GM19240 (cell line): Measurements from ENCODE around the gene STKLD1.
A peak's percentile ranks its signal among the peaks of the same experiment; 100 is the strongest.

Experiments
- DNase-seq: peaks from one replicate; pipeline ENCODE4 v3.0.0; 2011; ENCODE audit warnings: low spot score; ENCODE audit not compliant: insufficient read length

Gene STKLD1

DNA sequence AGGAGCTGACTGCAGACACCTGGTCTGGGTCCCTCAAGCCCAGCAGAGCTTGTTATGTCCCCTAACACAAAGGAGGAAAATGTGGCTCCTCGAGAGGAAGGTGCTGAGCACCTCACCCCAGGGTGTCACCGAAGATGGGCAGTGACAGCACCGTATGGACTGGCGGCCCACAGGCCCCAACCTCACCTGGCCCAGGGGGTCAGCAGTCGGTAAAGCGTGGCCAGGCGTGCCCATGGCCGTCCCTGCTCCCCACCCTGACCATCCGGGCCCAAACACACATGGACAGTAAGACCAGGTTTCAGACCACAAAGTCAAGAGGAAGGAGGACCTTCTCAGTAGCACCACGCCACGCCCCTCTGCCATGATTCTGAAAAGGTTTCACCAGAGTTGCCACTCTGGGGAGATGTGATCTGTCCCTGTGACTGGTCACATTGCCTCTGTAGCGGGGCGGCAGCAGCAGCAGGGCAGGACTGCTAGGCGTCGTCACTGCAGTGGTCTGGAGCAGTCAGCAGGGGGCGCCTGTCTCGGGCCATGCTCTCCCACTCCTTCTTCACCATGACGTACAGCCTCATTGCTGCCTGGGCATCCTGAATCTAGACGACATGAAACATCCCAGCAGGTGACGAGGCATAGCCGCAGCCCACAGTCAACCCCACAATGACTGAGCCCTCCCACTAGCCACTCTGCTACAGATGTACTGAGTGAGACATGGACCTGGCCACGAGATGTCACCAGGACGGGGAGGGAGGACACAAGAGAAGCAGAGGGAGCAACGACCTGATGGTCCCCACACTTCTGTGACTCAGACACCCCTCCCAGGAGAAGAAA lies 30.5 kb downstream of the STKLD1 start:
- DNase-seq: peak; percentile 63

GRCh38 chr9:133408042-133408441 lies 31.9 kb downstream of the STKLD1 start:
- no peak for DNase-seq

DNA sequence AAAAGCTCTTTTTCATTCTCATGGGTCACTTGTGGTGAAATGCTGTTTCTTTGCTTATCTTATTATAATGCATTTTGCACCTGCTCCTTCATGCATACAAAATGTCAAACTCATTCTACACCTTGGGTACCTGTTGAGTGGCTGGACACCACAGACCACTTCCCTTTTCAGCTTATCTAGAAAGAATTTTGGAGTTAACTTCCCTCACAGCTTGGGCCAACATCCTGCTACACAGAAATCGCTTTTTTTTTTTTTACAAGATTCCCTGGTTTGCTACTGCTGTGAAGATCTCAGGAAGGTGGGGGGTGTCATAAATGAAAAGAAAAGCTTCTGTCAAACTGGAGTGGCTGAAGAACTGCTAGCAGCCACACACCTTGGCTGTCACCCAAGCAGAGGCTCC lies 39.0 kb downstream of the STKLD1 start:
- DNase-seq: no peak

DNA sequence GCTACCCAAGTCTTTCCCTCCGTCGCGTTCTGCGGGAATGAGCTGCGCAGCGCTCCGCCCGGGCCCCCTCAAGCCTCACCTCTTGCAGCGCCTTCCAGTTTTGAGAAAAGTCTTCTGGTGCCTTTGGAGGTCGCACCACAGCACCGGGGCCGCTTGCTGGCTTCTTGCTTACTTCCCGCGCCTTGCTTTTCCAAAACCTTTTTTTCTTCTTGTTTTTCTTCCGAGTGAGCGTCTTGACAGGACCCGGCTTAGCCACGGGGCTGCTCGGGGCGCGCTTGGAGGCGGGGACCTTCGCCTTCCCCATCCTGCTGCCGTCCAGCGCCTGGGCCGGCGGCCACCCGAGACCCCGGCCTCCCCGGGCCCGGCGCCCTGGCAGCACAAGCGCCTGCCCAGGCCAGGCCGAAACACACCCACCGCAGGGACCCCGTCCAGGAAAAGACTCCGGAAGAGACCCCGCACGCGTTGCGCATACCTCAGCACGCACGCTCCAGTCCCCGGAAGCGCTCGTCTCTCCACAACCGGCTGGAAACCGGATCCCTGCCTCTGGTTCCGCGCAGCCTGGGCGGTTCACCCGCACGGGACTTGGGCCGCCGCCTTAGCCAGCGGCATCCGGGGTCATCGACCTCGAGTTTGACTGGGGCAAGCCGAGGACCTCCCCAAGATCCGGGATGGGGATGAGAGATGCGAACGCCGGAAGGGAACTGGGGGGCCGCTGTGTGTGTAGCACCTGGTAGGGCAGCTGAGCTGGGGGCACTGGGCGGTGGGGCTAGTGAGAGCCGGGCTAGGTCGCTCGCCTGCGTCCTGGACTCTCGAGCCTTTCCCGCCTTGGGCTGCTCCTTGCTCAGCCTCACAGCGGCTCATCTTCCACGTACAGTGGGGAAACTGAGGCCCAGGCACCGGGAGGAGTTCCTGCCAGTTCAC lies 41.6 kb downstream of the STKLD1 start, which contains the start of gene REXO4:
Gene REXO4, minus strand, starts transcription at position 470 of the 921 bp plus-strand sequence. Its CDS starts 166 bp downstream, at position 304.
- peak; percentile 62 for DNase-seq

DNA sequence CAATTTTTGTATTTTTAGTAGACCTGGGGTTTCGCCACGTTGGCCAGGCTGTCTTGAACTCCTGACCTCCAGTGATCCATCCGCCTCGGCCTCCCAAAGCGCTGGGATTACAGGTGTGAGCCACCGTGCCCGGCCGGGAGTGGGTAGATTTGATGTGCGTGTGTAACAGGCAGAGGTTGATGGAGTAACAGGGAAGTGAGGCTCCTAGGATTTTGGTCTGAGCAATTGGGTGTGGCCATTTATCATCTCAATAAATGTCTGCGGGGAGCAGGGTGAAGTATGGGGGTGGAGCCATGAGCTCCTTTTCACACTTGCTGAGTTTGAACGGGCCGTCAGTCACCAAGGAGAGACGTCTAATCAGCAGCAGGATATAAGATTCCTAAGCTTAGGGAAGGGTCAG lies 42.8 kb downstream of the STKLD1 start:
- no peak for DNase-seq

GRCh38 chr9:133420392-133420827 lies 44.2 kb downstream of the STKLD1 start:
- DNase-seq: peak; percentile 73

- no peak for DNase-seq
Measured at GRCh38 chr9:133421615-133422542, 45.7 kb downstream of the STKLD1 start, which contains the start of gene ADAMTS13. Gene ADAMTS13, plus strand, starts transcription at chr9:133422367. Its CDS starts 77 bp downstream, at chr9:133422444.

GRCh38 chr9:133423216-133423615 lies 47.0 kb downstream of the STKLD1 start:
- no peak for DNase-seq

DNA sequence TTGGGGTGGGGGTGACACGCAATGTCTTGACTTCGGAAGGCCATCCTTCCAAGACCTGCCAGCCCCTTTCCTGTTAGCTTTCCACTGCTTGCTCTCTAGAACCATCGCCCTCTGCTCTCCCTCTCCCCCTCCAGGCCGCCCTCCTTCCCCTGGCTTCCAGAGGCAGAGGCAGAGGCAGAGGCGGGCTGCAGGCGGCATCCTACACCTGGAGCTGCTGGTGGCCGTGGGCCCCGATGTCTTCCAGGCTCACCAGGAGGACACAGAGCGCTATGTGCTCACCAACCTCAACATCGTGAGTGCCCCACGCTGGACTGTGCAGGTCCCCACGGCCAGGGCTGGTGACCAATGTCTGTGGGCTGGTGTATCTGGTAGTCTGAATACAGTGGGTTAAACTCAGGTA lies 48.0 kb downstream of the STKLD1 start:
- DNase-seq: no peak

DNA sequence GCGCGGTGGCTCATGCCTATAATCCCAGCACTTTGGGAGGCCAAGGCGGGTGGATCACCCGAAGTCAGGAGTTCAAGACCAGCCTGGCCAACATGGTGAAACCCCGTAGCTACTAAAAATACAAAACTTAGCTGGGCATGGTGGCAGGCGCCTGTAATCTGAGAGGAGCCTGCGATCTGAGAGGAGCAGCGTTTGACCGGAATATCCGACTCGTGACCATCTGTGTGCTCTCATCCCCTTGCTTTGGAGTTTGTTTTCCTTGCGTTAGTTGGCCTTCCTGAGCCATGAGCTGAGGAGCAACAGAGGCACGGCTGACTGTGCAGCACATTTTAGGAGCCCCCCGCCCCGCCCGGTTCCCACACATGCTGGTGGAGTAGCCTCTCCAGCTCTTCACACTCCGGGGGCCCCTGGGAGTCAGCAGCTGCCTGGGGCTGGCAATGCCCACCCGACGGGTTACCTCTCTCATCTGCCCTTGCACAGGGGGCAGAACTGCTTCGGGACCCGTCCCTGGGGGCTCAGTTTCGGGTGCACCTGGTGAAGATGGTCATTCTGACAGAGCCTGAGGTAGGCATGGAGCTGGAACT lies 49.0 kb downstream of the STKLD1 start:
- DNase-seq: no peak

- no peak for DNase-seq
Measured at GRCh38 chr9:133426011-133426410, 49.8 kb downstream of the STKLD1 start.

DNA sequence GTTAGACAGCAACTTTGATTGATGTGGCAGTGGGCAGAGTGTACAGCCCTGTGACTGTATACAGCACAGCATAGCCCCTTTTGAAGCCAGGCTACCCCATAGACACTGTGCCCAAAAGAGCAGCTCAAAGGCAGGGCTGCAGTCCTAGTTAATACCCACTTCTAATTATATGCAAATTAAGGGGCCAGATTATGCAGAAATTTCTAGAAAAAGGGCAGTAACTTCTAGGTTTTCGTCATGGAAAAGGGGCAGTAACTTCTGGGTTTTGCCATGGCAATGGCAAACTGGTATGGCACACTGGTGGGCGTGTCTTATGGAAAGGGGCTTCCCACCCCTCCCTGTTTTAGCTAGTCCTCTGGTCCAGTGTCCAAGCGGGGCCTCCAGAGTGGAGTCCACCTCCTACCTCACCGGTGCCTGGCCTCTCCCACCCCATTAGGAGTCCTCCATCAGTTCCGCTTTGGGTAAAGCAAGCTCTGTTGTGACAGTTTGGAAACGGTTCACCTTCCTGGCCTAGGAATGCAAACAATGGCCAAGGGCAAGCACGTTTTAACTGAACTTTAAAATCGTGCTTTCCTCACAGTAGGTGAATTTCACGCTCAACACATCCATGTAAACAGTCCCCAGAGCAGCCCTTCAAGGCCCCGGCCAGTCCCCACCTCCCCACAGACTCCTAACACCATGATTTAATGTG lies 51.6 kb downstream of the STKLD1 start:
- no peak for DNase-seq

GRCh38 chr9:133428617-133429101 lies 52.5 kb downstream of the STKLD1 start:
- DNase-seq: no peak

GRCh38 chr9:133429214-133429613 lies 53.0 kb downstream of the STKLD1 start:
- no peak for DNase-seq

DNA sequence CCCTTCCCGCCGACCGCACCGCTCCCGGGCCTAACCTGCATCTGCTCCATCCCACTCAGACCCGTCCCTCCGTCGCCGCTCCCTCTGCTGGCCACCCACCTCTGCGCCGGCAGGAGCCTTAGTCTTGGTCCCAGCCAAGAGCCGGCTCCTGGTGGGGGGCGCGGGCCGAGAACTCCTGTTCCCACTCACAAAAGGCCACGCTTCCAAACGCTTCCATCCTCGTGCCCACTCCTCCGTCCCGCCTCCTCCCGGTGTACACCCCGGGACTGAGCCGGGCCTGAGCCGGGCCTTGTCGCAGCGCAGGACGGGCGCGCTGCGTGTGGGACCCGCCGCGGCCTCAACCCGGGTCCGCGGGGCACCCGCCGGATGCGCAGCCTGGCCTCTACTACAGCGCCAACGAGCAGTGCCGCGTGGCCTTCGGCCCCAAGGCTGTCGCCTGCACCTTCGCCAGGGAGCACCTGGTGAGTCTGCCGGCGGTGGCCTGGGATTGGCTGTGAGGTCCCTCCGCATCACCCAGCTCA lies 53.5 kb downstream of the STKLD1 start:
- DNase-seq: no peak

DNA sequence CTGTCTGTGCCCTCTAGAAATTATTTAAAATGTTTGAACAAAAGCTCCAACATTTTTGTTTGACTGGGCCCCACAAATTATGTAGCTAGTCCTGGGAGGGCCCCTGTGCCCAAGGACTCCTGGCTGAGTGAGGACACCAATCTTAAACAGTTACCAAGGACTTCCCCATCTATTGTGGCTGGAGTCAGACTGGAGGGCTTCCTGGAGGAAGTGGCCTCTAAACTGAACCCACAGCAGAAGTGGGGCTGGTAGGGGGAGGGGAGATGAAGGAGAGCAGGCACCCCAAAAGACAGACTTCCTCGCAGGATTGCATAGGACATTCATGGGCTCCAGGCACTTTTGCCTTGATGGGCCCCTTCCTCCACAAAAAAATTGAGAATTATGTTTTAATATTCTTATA lies 54.1 kb downstream of the STKLD1 start:
- DNase-seq: no peak

DNA sequence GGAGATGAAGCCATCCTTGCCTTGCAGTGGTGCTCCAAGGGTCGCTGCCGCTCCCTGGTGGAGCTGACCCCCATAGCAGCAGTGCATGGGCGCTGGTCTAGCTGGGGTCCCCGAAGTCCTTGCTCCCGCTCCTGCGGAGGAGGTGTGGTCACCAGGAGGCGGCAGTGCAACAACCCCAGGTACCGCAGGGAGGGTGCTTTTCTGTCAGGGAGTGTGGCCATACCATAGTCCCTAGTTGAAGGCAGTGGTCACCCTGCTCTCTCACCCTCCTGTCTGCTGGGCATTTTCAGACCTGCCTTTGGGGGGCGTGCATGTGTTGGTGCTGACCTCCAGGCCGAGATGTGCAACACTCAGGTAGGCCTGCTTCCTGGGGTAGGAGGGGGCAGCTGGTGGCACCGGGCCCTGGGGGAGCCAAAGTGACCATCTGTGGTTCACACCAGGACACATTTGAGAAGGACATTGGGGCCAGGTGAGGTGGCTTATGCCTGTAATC lies 57.2 kb downstream of the STKLD1 start:
- DNase-seq: no peak

GRCh38 chr9:133436681-133437080 lies 60.5 kb downstream of the STKLD1 start:
- no peak for DNase-seq

DNA sequence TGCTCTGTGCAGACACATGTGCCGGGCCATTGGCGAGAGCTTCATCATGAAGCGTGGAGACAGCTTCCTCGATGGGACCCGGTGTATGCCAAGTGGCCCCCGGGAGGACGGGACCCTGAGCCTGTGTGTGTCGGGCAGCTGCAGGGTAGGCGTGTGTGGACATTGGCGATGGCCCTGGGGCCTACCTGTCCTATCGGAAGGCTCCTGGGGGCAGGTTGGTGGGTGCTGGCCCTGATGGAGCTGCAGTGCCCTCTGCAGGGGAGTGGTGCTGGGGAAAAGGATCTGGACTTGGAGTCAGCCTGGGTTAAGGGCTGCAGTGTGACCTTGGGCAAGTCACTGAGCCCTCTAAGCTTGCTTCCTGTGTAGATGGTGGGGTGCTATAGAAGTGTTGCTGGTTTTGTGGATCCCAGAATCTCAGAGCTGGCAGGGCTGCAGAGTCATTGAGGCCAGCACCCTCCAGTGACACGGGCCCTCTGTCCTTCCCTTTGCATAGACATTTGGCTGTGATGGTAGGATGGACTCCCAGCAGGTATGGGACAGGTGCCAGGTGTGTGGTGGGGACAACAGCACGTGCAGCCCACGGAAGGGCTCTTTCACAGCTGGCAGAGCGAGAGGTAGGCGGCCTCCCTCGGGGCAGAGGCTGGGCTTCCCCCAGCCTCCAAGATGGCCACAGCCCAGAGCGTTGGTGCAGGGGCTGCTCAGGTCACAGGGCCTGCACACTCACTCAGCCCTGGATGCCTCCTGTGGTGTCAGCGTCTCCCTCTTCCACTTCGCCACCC lies 61.8 kb downstream of the STKLD1 start:
- DNase-seq: no peak
